OCI-LY7 (cell line): ENCODE data around the gene DCLK1.

Experiments used
- EZH2phosphoT487 ChIP-seq: fragments of 200-600 bp; sonication (generic); IDR thresholded peaks from 2 replicates; pipeline ENCODE4 v1.6.1; 2018; ENCODE audit warnings: low read depth, borderline replicate concordance, mild to moderate bottlenecking, mixed run types, antibody characterized with exemption, low read length, moderate library complexity, mixed read lengths
- TF ChIP-seq, protein P1 (sequence below): fragments of 200-600 bp; sonication (generic); conservative IDR thresholded peaks from 2 replicates; pipeline ENCODE4 v1.5.1; 2014; ENCODE audit warnings: mild to moderate bottlenecking, antibody characterized with exemption, low read length, moderate library complexity, mixed read lengths

DNA sequence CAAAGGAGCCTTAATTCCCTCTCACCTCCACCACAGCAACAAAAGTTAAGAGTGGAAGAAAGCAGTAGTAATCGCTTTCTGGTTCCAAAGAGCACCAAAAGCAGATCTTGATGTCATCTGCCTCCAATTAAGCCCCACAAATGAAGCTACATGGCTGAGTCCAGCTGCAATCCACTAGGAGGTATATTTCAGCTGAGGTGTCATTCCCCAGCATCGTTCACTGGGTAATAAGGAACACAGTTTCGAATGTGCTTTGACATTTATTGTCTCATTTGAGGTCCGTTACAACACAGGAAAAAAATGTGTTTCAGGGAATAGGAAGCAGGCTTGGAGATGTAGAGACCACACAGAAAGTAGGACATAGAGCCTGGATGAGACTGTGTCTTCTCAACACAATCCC lies 190.4 kb downstream of the DCLK1 start:
- TF ChIP-seq, protein P1, sequence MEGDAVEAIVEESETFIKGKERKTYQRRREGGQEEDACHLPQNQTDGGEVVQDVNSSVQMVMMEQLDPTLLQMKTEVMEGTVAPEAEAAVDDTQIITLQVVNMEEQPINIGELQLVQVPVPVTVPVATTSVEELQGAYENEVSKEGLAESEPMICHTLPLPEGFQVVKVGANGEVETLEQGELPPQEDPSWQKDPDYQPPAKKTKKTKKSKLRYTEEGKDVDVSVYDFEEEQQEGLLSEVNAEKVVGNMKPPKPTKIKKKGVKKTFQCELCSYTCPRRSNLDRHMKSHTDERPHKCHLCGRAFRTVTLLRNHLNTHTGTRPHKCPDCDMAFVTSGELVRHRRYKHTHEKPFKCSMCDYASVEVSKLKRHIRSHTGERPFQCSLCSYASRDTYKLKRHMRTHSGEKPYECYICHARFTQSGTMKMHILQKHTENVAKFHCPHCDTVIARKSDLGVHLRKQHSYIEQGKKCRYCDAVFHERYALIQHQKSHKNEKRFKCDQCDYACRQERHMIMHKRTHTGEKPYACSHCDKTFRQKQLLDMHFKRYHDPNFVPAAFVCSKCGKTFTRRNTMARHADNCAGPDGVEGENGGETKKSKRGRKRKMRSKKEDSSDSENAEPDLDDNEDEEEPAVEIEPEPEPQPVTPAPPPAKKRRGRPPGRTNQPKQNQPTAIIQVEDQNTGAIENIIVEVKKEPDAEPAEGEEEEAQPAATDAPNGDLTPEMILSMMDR, result no peak
- no peak for TF ChIP-seq EZH2phosphoT487
